ENCODE data around the gene CSRNP3. TPM values are rescaled to one million over a fixed set of nuclear protein-coding genes. Genes with fewer than 3 reads are reported as not detected.

Gene CSRNP3
- total RNA-seq, 2 donors from 2014 or later, result 2.3 to 5.9 TPM

GRCh38 chr2:165631089-165631488 lies 161.6 kb downstream of the CSRNP3 start:
- H3K27ac ChIP-seq, result no peak overlapping the region
- H3K9me3 ChIP-seq, result no peaks in the 10 kb centered on the region
- ATAC-seq (no peak), DNase-seq (no peak)
- TF ChIP-seq CTCF (IDR thresholded peaks at IDR 0.05) (no peak), POLR2A (IDR thresholded peaks at IDR 0.05) (no peak)
- no peak overlapping the region for H3K4me3 ChIP-seq
- H3K4me1 ChIP-seq, result no peaks in the 10 kb centered on the region
- intact Hi-C loops (cut with DNase I), result no loop called here
- no peaks in the 10 kb centered on the region for H3K36me3 ChIP-seq (replicated peaks in 1 of 2; ENCODE audit: insufficient read depth in 1 of 2, low read depth in 2 of 2)
- H3K27me3 ChIP-seq, result no peaks in the 10 kb centered on the region
- WGBS, 2 donors, result 76 to 79% methylated on average over 4 of the region's 4 CpGs

GRCh38 chr2:165632594-165632993 lies 163.1 kb downstream of the CSRNP3 start:
- DNase-seq (no peak), ATAC-seq (no peak)
- Histone ChIP-seq H3K36me3 (replicated peaks in 1 of 2; ENCODE audit: insufficient read depth in 1 of 2, low read depth in 2 of 2) (no peaks in the 10 kb centered on the region), H3K4me3 (no peak overlapping the region), H3K4me1 (no peaks in the 10 kb centered on the region), H3K9me3 (no peaks in the 10 kb centered on the region), H3K27me3 (no peaks in the 10 kb centered on the region), H3K27ac (no peak overlapping the region)
- TF ChIP-seq POLR2A (IDR thresholded peaks at IDR 0.05) (no peak), CTCF (IDR thresholded peaks at IDR 0.05) (no peak)
- intact Hi-C loops (cut with DNase I), result no loop called here
- WGBS, 2 donors, result 71 to 72% methylated on average over 2 of the region's 2 CpGs

GRCh38 chr2:165633431-165633830 lies 163.9 kb downstream of the CSRNP3 start:
- Histone ChIP-seq H3K4me3 (no peak overlapping the region), H3K36me3 (replicated peaks in 1 of 2; ENCODE audit: insufficient read depth in 1 of 2, low read depth in 2 of 2) (no peaks in the 10 kb centered on the region), H3K27ac (no peak overlapping the region), H3K27me3 (no peaks in the 10 kb centered on the region), H3K9me3 (no peaks in the 10 kb centered on the region), H3K4me1 (no peaks in the 10 kb centered on the region)
- 81 to 88% methylated on average over 3 of the region's 3 CpGs for WGBS, 2 donors
- intact Hi-C loops (cut with DNase I), result no loop called here
- no peak for DNase-seq
- ATAC-seq, result no peak
- TF ChIP-seq CTCF (IDR thresholded peaks at IDR 0.05), result no peak
- no peak for TF ChIP-seq POLR2A (IDR thresholded peaks at IDR 0.05)

GRCh38 chr2:165634282-165634681 lies 164.8 kb downstream of the CSRNP3 start:
- H3K27me3 ChIP-seq, result no peaks in the 10 kb centered on the region
- intact Hi-C loops (cut with DNase I), result no loop called here
- DNase-seq (no peak), ATAC-seq (no peak)
- H3K4me3 ChIP-seq, result no peak overlapping the region
- H3K4me1 ChIP-seq, result no peaks in the 10 kb centered on the region
- H3K9me3 ChIP-seq, result no peaks in the 10 kb centered on the region
- TF ChIP-seq POLR2A (IDR thresholded peaks at IDR 0.05) (no peak), CTCF (IDR thresholded peaks at IDR 0.05) (no peak)
- WGBS, 2 donors, result 80 to 83% methylated on average over 4 of the region's 4 CpGs
- no peaks in the 10 kb centered on the region for H3K36me3 ChIP-seq (replicated peaks in 1 of 2; ENCODE audit: insufficient read depth in 1 of 2, low read depth in 2 of 2)
- no peak overlapping the region for H3K27ac ChIP-seq

GRCh38 chr2:165634855-165635254 lies 165.4 kb downstream of the CSRNP3 start:
- no peaks in the 10 kb centered on the region for H3K4me1 ChIP-seq
- TF ChIP-seq CTCF (IDR thresholded peaks at IDR 0.05) (no peak), POLR2A (IDR thresholded peaks at IDR 0.05) (no peak)
- ATAC-seq, result no peak
- H3K27me3 ChIP-seq, result no peaks in the 10 kb centered on the region
- DNase-seq, result peak in 3 of 4 donors; percentile 19 to 22 (median 20)
- no peak overlapping the region for H3K27ac ChIP-seq
- 47 to 53% methylated on average over 4 of the region's 4 CpGs for WGBS, 2 donors
- no peaks in the 10 kb centered on the region for H3K36me3 ChIP-seq (replicated peaks in 1 of 2; ENCODE audit: insufficient read depth in 1 of 2, low read depth in 2 of 2)
- no peaks in the 10 kb centered on the region for H3K9me3 ChIP-seq
- intact Hi-C loops (cut with DNase I), result no loop called here
- H3K4me3 ChIP-seq, result no peak overlapping the region
